ENCODE measurements around the gene PADI2. TPM values are rescaled to one million over a fixed set of nuclear protein-coding genes. Genes with fewer than 3 reads are reported as not detected.

Gene PADI2
- total and polyA plus RNA-seq, 2 of the 8 experiments (the other 6 are each of a cell fraction or from before 2014, with no cell fraction given): 1.6 to 7.5 TPM

DNA sequence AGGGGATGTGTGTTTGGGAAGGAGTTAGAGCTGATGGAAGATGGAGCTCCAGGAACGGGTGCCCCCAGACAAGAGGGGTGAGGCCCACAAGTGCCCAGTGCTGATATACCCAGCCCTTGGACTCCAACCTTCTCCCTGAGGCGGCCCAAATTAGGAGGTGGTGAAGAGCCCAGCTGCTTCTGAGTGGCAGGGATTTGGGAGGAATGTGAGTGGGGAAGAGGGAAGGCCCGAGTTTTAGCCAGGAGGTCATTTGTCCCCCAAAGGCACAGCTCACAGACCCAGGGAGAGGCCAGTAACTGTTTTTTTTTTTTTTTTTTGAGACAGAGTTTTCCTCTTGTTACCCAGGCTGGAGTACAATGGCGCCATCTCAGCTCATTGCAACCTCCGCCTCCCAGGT is 1.2 kb upstream of the PADI2 start:
- H3K36me3 ChIP-seq (ENCODE audit: control insufficient read depth in 2 of 4, insufficient read depth in 4 of 4, low read length in 3 of 4): no peaks in the 10 kb centered on the region
- DNase-seq (ENCODE audit: low read depth in 1 of 2, low spot score in 2 of 2) (no peak), FAIRE-seq (no peak)
- no peak overlapping the region for H2BK20ac ChIP-seq (ENCODE audit: low read length)
- H3K79me2 ChIP-seq (ENCODE audit: control insufficient read depth in 1 of 2, insufficient read depth in 2 of 2, low read length in 2 of 2): no peaks in the 10 kb centered on the region
- H3K4me2 ChIP-seq (ENCODE audit: insufficient read depth in 1 of 2, low read depth in 2 of 2, low read length in 2 of 2): no peak overlapping the region; a peak in 1 of 4 replicates
- no peak overlapping the region for H3K56ac ChIP-seq (replicated peaks; ENCODE audit: insufficient read length, low read depth, low read length)
- POLR2A ChIA-PET (ENCODE audit: partially characterized antibody): interaction anchor here (1.0 to 1.2 kb wide), 2 partner anchors 60 to 117 kb away, joined by 3 read pairs; no protein-coding TSS in a partner anchor
- H3K9ac ChIP-seq (replicated peaks in 1 of 4; ENCODE audit: extremely low read depth in 1 of 4, low read depth in 3 of 4, low read length in 3 of 4): no peak overlapping the region
- H3K23ac ChIP-seq (ENCODE audit: insufficient read length): no peak overlapping the region
- H3K27ac ChIP-seq (ENCODE audit: low read depth, low read length): no peak overlapping the region
- H3K4me3 ChIP-seq (ENCODE audit: extremely low read depth in 1 of 4, insufficient read depth in 2 of 4, low read depth in 3 of 4, low read length in 4 of 4): no peak overlapping the region
- H3K9me3 ChIP-seq (ENCODE audit: insufficient read depth in 2 of 2, low read depth in 1 of 2, low read length in 1 of 2): no peaks in the 10 kb centered on the region
- CTCF ChIA-PET (ENCODE audit: partially characterized antibody): interaction anchor here (0.8 to 21.2 kb wide), 18 partner anchors 10 to 541 kb away, joined by 3 to 339 read pairs (median 7); no protein-coding TSS in a partner anchor
- H4K5ac ChIP-seq (ENCODE audit: insufficient read length, low read depth, low read length): no peak overlapping the region
- H3K27me3 ChIP-seq (replicated peaks in 1 of 4; ENCODE audit: control insufficient read depth in 3 of 4, extremely low read depth in 1 of 4, insufficient read depth in 3 of 4, low read length in 3 of 4): peaks cover 16 to 29% (median 24%) of the 10 kb centered on the region in 4 experiments
- no peak overlapping the region for H3K14ac ChIP-seq (ENCODE audit: insufficient read length)
- H2AK5ac ChIP-seq (ENCODE audit: low read depth, low read length): no peak overlapping the region
- peaks cover 16% of the 10 kb centered on the region; the same call in 1 of the 2 replicates for H3K23me2 ChIP-seq (ENCODE audit: low read depth, low read length)
- H3K4ac ChIP-seq (replicated peaks; ENCODE audit: insufficient read length, low read depth, low read length): no peak overlapping the region
- no peak overlapping the region for H4K91ac ChIP-seq (replicated peaks; ENCODE audit: insufficient read length, low read length)
- H2BK120ac ChIP-seq (replicated peaks; ENCODE audit: low read depth, low read length): no peak overlapping the region
- no peak overlapping the region for H2AFZ ChIP-seq (ENCODE audit: low read length)
- H2BK12ac ChIP-seq (ENCODE audit: low read depth, low read length): no peak overlapping the region
- H2BK5ac ChIP-seq (ENCODE audit: low read depth, low read length): no peak overlapping the region
- 100% methylated on average over 3 of the region's 5 CpGs; no CpG with 5 or more reads in 1 of the 2 experiments for WGBS, 2 experiments (ENCODE audit: extremely low coverage in 1 of 2, insufficient coverage in 1 of 2, insufficient read length in 1 of 2, insufficient replicate concordance in 2 of 2, low coverage in 1 of 2, low lambda C conversion rate in 2 of 2, missing lambda C conversion rate in 1 of 2)
- H4K20me1 ChIP-seq (replicated peaks in 1 of 2; ENCODE audit: control insufficient read depth in 1 of 2, insufficient read depth in 2 of 2, low read length in 2 of 2): peaks cover 0 to 4% of the 10 kb centered on the region in 2 experiments
- peaks cover 0 to 17% (median 5%) of the 10 kb centered on the region in 4 experiments; a peak in 5 of 7 replicates for H3K4me1 ChIP-seq (replicated peaks in 1 of 4; ENCODE audit: control insufficient read depth in 3 of 4, insufficient read depth in 4 of 4, low read length in 3 of 4)
- no peak overlapping the region for H3K18ac ChIP-seq (ENCODE audit: extremely low read depth, low read length)
- no peak overlapping the region for H2BK15ac ChIP-seq (ENCODE audit: low read length)
- H3K79me1 ChIP-seq (ENCODE audit: low read depth, low read length): no peaks in the 10 kb centered on the region
- no peak overlapping the region for H4K8ac ChIP-seq (ENCODE audit: extremely low read depth, insufficient read depth, low read length)
- no peak for TF ChIP-seq POLR2A (IDR thresholded peaks at IDR 0.05; ENCODE audit: control extremely low read depth in 1 of 2, low read depth in 2 of 2, low read length in 2 of 2)
- no peak for TF ChIP-seq CTBP2 (IDR thresholded peaks at IDR 0.05; ENCODE audit: borderline replicate concordance, insufficient read depth, insufficient read length, low read length)
- TF ChIP-seq POU5F1 (IDR thresholded peaks at IDR 0.05; ENCODE audit: low read depth, low read length): no peak
- TF ChIP-seq RXRA (IDR thresholded peaks at IDR 0.05; ENCODE audit: insufficient read depth, low read depth, low read length): no peak
- no peak for TF ChIP-seq EZH2 (IDR thresholded peaks at IDR 0.05; ENCODE audit: low read depth, low read length, severe bottlenecking)
- TF ChIP-seq RBBP5 (IDR thresholded peaks at IDR 0.05; ENCODE audit: borderline replicate concordance, low read depth, low read length): no peak
- no peak for TF ChIP-seq KDM5A (IDR thresholded peaks at IDR 0.05; ENCODE audit: low read length)
- no peak for TF ChIP-seq TAF7 (optimal IDR thresholded peaks at IDR 0.05; ENCODE audit: borderline replicate concordance, low read depth, low read length)
- no peak for TF ChIP-seq TEAD4 (IDR thresholded peaks at IDR 0.05; ENCODE audit: low read depth, low read length)
- TF ChIP-seq, protein P1, sequence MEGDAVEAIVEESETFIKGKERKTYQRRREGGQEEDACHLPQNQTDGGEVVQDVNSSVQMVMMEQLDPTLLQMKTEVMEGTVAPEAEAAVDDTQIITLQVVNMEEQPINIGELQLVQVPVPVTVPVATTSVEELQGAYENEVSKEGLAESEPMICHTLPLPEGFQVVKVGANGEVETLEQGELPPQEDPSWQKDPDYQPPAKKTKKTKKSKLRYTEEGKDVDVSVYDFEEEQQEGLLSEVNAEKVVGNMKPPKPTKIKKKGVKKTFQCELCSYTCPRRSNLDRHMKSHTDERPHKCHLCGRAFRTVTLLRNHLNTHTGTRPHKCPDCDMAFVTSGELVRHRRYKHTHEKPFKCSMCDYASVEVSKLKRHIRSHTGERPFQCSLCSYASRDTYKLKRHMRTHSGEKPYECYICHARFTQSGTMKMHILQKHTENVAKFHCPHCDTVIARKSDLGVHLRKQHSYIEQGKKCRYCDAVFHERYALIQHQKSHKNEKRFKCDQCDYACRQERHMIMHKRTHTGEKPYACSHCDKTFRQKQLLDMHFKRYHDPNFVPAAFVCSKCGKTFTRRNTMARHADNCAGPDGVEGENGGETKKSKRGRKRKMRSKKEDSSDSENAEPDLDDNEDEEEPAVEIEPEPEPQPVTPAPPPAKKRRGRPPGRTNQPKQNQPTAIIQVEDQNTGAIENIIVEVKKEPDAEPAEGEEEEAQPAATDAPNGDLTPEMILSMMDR (IDR thresholded peaks at IDR 0.05; ENCODE audit: control extremely low read depth in 1 of 3, insufficient read depth in 1 of 3, low read depth in 1 of 3, low read length in 3 of 3): no peak
- no peak for TF ChIP-seq NRF1 (IDR thresholded peaks at IDR 0.05; ENCODE audit: low read depth, low read length)
